GM18511 (cell line): ENCODE data around the gene FKBP2.
A peak's percentile ranks its signal among the peaks of the same experiment; 100 is the strongest.

Experiments
- ATAC-seq: cut with Tn5 transposase; IDR thresholded peaks from one replicate; pipeline ENCODE4 v1.9.1; 2021; ENCODE audit warnings: mild to moderate bottlenecking, moderate library complexity; ENCODE audit not compliant: unreplicated experiment

Gene FKBP2

GRCh38 chr11:64218628-64219353, 22.1 kb upstream of the FKBP2 start:
- ATAC-seq, result no peak

GRCh38 chr11:64219354-64219684, 21.6 kb upstream of the FKBP2 start:
- no peak for ATAC-seq

DNA sequence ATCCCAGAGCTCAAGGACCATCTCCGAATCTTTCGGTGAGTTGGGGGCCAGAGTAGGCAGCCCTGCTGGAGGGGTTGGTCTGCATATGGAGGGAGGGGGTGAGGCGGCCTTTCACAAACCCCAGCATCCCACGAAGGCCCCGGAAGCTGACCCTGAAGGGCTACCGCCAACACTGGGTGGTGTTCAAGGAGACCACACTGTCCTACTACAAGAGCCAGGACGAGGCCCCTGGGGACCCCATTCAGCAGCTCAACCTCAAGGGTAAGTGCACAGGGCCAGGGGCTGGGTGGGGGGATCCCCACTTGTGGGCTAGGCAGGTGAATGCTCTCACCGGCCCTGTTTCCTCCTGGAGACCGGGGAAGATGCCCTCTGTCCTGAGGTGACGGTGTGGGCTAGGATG, 21.1 kb upstream of the FKBP2 start:
- no peak for ATAC-seq

DNA sequence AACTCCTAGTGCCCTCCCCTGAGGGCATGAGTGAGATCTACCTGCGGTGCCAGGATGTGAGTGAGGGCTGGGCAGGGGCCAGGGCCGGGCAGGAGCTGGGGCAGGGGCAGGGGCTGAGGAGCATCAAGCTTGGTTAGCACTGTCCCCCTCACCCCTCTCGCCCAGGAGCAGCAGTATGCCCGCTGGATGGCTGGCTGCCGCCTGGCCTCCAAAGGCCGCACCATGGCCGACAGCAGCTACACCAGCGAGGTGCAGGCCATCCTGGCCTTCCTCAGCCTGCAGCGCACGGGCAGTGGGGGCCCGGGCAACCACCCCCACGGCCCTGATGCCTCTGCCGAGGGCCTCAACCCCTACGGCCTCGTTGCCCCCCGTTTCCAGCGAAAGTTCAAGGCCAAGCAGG, 20.6 kb upstream of the FKBP2 start:
- ATAC-seq, result no peak

- ATAC-seq, result no peak
Measured at GRCh38 chr11:64220798-64221197, 20.1 kb upstream of the FKBP2 start.

- no peak for ATAC-seq
Measured at GRCh38 chr11:64222651-64223000, 18.3 kb upstream of the FKBP2 start.

DNA sequence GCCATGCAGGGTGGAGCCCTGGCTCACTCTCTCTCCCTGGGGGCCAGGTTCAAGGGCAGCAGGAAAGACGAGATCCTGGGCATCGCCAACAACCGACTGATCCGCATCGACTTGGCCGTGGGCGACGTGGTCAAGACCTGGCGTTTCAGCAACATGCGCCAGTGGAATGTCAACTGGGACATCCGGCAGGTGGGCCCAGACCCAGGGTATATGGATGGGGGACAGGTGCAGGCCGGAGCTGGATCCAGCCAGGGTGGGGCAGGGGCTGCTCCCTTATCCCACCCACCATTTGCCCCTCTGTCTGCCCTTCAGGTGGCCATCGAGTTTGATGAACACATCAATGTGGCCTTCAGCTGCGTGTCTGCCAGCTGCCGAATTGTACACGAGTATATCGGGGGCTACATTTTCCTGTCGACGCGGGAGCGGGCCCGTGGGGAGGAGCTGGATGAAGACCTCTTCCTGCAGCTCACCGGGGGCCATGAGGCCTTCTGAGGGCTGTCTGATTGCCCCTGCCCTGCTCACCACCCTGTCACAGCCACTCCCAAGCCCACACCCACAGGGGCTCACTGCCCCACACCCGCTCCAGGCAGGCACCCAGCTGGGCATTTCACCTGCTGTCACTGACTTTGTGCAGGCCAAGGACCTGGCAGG, 17.8 kb upstream of the FKBP2 start:
- no peak for ATAC-seq

DNA sequence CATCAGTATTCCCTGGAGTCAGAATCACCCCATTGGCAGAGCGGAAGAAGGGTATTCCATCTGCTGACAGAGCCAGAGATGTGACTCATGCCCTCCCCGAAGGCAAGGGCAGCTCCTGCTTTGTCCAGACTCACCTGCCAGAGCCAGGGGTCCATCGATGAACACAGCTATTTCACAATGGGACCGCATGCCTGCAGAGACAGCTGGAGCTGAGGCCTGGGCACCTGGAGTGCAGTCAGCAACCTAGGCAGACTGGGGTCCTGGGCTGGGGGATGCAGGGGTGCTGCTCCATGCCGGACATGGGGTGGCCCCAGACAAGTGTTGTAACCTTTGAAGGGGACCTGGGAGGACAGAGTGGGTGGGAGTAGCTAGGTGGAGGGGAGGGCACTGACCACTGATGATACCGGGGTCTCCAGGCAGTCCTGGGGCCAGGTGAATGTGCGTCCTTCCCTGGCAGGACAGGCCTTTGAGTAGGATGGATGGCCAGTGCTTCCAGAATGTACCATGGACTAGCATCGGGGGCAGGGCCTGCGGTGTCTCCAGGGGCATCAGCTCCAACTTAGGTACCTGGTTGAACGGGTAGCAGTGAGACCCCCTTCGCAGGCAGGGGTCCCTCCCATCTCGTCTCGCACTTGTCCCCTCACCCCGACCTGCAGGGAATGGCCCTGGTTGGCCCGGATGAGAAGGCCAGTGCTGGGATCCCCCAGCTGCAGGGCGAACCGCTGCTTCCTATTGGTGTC, 16.6 kb upstream of the FKBP2 start:
- ATAC-seq, result no peak

DNA sequence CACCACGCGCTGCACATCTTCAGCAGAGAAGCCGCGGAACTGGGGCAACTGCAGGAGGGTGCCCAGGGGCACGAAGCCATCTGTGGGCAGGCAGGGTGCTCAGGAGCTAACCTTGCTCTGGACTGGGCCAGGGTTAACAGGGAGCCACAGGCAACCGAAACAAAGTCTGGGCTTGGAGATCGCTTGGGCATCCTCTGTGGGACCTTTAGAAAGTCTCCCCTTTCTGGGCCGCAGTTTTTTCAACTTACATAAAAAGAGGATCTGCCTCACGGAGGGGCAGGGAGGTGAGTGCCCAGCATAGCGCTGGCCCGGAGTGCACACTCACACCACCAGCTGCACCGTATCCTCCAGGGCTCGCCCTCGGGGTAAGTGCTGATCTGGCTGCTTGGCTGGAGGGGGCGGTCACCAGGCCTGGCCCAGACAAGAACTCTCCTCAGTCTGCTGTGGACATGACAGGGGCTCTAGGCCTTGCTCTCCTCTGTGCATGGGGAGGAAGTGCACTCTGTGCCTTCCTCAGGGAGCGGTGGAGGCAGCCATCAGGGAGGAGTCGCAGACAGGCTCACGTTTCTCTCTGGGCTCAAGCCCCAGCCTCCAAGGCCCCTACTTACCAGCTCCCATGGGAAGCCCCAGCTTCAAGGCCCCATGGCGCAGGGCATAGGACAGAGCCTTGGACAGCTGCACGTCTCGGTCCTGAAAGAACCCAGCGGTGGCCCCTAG, 15.8 kb upstream of the FKBP2 start:
- ATAC-seq, result no peak

- peak; percentile 55 for ATAC-seq
Measured at GRCh38 chr11:64225608-64226506, 15.0 kb upstream of the FKBP2 start, which contains the start of the genes NUDT22 and TRPT1. Gene NUDT22, plus strand, starts transcription at chr11:64226274. Its CDS starts 379 bp downstream, at chr11:64226653. Gene TRPT1, minus strand, starts transcription at chr11:64226186. Its CDS starts 326 bp downstream, at chr11:64225860.

DNA sequence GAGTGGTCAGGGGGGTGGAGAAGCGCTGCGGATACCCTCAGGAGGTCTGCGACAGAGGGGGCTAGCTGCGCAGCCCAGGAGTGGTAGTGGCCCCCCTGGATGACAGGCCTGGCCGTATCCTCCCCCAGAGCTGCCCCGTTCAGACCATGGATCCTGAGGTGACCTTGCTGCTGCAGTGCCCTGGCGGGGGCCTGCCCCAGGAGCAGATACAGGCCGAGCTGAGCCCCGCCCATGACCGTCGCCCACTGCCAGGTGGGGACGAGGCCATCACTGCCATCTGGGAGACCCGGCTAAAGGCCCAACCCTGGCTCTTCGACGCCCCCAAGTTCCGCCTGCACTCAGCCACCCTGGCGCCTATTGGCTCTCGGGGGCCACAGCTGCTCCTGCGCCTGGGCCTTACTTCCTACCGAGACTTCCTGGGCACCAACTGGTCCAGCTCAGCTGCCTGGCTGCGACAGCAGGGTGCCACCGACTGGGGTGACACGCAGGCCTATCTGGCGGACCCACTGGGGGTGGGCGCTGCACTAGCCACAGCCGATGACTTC, 14.3 kb upstream of the FKBP2 start:
- ATAC-seq, result peak; percentile 38

DNA sequence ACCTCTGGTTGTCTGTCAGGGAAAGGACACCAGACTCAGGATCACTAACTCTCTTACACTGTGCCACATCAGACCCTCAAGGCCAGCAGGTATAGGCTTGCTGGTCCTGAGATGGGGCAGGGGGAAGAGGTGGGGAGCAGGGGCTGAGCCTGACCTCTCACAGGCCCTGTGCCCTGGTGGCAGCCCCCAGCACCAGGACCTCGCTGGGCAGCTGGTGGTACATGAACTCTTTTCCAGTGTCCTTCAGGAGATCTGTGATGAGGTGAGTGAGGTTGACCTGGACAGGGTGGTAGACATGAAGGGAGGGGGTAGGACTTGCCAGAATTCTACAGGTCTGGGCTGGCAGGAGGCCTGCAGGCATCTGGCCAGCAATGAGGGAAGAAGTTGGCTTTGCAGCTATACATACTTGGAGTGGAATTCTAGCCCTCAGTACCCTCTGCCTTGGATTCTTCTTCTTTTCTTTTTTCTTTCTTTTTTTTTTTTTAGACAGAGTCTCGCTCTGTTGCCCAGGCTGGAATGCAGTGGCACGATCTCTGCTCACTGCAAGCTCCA, 13.4 kb upstream of the FKBP2 start:
- no peak for ATAC-seq

DNA sequence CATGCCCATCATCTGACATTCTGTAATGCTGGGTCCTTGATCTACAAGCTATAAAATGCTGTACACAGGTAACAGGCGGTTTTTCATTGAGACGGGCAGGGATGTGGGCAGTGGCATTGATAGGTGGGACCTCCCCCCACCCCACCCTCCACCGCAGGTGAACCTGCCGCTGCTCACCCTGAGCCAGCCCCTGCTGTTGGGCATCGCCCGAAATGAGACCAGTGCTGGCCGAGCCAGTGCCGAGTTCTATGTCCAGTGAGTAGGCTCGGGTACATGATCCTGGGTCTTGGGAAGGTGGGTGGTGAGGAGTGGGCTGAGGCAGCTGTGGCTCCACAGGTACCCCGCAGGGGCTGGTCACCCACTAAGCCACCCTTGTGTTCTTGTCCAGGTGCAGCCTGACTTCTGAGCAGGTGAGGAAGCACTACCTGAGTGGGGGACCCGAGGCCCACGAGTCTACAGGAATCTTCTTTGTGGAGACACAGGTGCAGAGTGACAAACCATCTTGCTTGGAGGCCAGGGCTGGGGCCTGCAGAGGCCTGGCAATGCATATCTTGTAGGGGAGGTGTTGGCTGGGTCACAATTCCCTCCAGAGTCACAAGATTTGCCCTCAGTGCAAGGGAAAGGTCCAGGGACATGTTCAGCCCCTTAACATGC, 11.7 kb upstream of the FKBP2 start:
- ATAC-seq, result no peak

GRCh38 chr11:64229744-64230170, 11.1 kb upstream of the FKBP2 start:
- no peak for ATAC-seq

GRCh38 chr11:64230171-64230984, 10.5 kb upstream of the FKBP2 start, which contains the start of gene DNAJC4:
Gene DNAJC4, plus strand, starts transcription at chr11:64230548. Its CDS starts 307 bp downstream, at chr11:64230855.
- ATAC-seq, result peak; percentile 46

GRCh38 chr11:64230985-64231365, 9.9 kb upstream of the FKBP2 start:
- ATAC-seq, result no peak

- ATAC-seq, result no peak
Measured at GRCh38 chr11:64231546-64231945, 9.3 kb upstream of the FKBP2 start.
